ENCODE measurements around the gene GRM7. TPM values are rescaled to one million over a fixed set of nuclear protein-coding genes. Genes with fewer than 3 reads are reported as not detected.

The GRM7 gene
- total RNA-seq, 1 experiment from 2014 or later = not detected

GRCh38 chr3:7112523-7113056 lies 251.7 kb downstream of the GRM7 start:
- Histone ChIP-seq H4K20me1 (ENCODE audit: insufficient read depth) (no peaks in the 10 kb centered on the region), H3K36me3 (ENCODE audit: control insufficient read depth in 1 of 2, insufficient read depth in 2 of 2, low read length in 2 of 2) (no peaks in the 10 kb centered on the region), H3K4me1 (ENCODE audit: control insufficient read depth in 1 of 2, insufficient read depth in 2 of 2, low read length in 2 of 2) (no peaks in the 10 kb centered on the region), H3K9ac (ENCODE audit: low read length) (no peak overlapping the region), H3K4me3 (replicated peaks in 1 of 2; ENCODE audit: low read depth in 1 of 2, low read length in 2 of 2) (no peak overlapping the region), H2AFZ (ENCODE audit: low read depth, low read length, poor library complexity, severe bottlenecking) (no peak overlapping the region), H3K79me2 (ENCODE audit: insufficient read depth, low read length) (no peaks in the 10 kb centered on the region), H3K9me3 (ENCODE audit: control insufficient read depth in 1 of 2, insufficient read depth in 1 of 2, low read depth in 1 of 2, low read length in 2 of 2) (no peaks in the 10 kb centered on the region), H3K9me2 (ENCODE audit: insufficient read depth) (no peaks in the 10 kb centered on the region), H3K27ac (ENCODE audit: low read depth, low read length) (no peak overlapping the region), H3K4me2 (ENCODE audit: low read length) (no peak overlapping the region), H3K27me3 (ENCODE audit: insufficient read depth, low read length) (no peaks in the 10 kb centered on the region)
- no peak for DNase-seq (ENCODE audit: low read depth, low spot score)
- ATAC-seq = no peak
- RAD21 ChIA-PET (ENCODE audit: low non-redundant PET in 1 of 2, low total read pairs in 2 of 2, uncharacterized antibody in 2 of 2, unreplicated experiment in 2 of 2) = no interaction called here
- CTCF ChIA-PET = no interaction called here
- intact Hi-C loops (cut with micrococcal nuclease) = no loop called here
- TF ChIP-seq FOSL1 (IDR thresholded peaks at IDR 0.05; ENCODE audit: low read depth) = no peak
- TF ChIP-seq TCF7L2 (IDR thresholded peaks at IDR 0.05; ENCODE audit: borderline replicate concordance, extremely low read depth, insufficient read depth, insufficient read length) = peak; percentile 87
- no peak for TF ChIP-seq JUND (IDR thresholded peaks at IDR 0.05)
- TF ChIP-seq YY1 (IDR thresholded peaks at IDR 0.05; ENCODE audit: extremely low read depth, insufficient replicate concordance, low read depth, low read length) = no peak
- TF ChIP-seq EZH2 (IDR thresholded peaks at IDR 0.05) = no peak
- BruUV-seq (replicated peaks) = no TSS peak
- POLR2A ChIA-PET = no interaction called here

- no peak overlapping the region for H3K27ac ChIP-seq (ENCODE audit: low read depth, low read length)
- H3K9me2 ChIP-seq (ENCODE audit: insufficient read depth) = no peaks in the 10 kb centered on the region
- H3K27me3 ChIP-seq (ENCODE audit: insufficient read depth, low read length) = no peaks in the 10 kb centered on the region
- ChIA-PET CTCF (interaction anchor here (0.7 to 2.0 kb wide), 8 partner anchors 10 to 1095 kb away, joined by 3 to 4 read pairs (median 3); no protein-coding TSS in a partner anchor), POLR2A (no interaction called here), RAD21 (ENCODE audit: low non-redundant PET in 1 of 2, low total read pairs in 2 of 2, uncharacterized antibody in 2 of 2, unreplicated experiment in 2 of 2) (no interaction called here)
- ATAC-seq = peak; percentile 79
- no peak overlapping the region for H3K9ac ChIP-seq (ENCODE audit: low read length)
- TF ChIP-seq TCF7L2 (IDR thresholded peaks at IDR 0.05; ENCODE audit: borderline replicate concordance, extremely low read depth, insufficient read depth, insufficient read length) (no peak), ZBTB33 (IDR thresholded peaks at IDR 0.05; ENCODE audit: extremely low read depth, insufficient replicate concordance, low read length) (no peak), CTCF (IDR thresholded peaks at IDR 0.05 in 2 of 3, conservative IDR thresholded peaks at IDR 0.05 in 1 of 3; ENCODE audit: borderline replicate concordance in 1 of 3, insufficient read depth in 1 of 3, low read depth in 2 of 3, low read length in 2 of 3) (peak; percentile 37 to 81 (median 78); a peak in 5 of 6 replicates), RAD21 (IDR thresholded peaks at IDR 0.05; ENCODE audit: low read depth) (peak; percentile 50), FOSL1 (IDR thresholded peaks at IDR 0.05; ENCODE audit: low read depth) (no peak), JUND (IDR thresholded peaks at IDR 0.05) (no peak)
- intact Hi-C loops (cut with micrococcal nuclease) = loop anchor here (10.0 kb wide), 2 partner anchors 940 to 1840 kb away; no protein-coding TSS in a partner anchor
- no peak overlapping the region for H2AFZ ChIP-seq (ENCODE audit: low read depth, low read length, poor library complexity, severe bottlenecking)
- no peaks in the 10 kb centered on the region for H4K20me1 ChIP-seq (ENCODE audit: insufficient read depth)
- no peaks in the 10 kb centered on the region for H3K79me2 ChIP-seq (ENCODE audit: insufficient read depth, low read length)
- no peaks in the 10 kb centered on the region for H3K4me1 ChIP-seq (ENCODE audit: control insufficient read depth in 1 of 2, insufficient read depth in 2 of 2, low read length in 2 of 2)
- no TSS peak for BruUV-seq (replicated peaks)
- no peak overlapping the region for H3K4me2 ChIP-seq (ENCODE audit: low read length)
- H3K4me3 ChIP-seq (replicated peaks in 1 of 2; ENCODE audit: low read depth in 1 of 2, low read length in 2 of 2) = no peak overlapping the region
- no peaks in the 10 kb centered on the region for H3K36me3 ChIP-seq (ENCODE audit: control insufficient read depth in 1 of 2, insufficient read depth in 2 of 2, low read length in 2 of 2)
- no peaks in the 10 kb centered on the region for H3K9me3 ChIP-seq (ENCODE audit: control insufficient read depth in 1 of 2, insufficient read depth in 1 of 2, low read depth in 1 of 2, low read length in 2 of 2)
- peak; percentile 31 for DNase-seq (ENCODE audit: low read depth, low spot score)
Measured at GRCh38 chr3:7144697-7145308, 283.9 kb downstream of the GRM7 start.
